Measurements from ENCODE around the gene GADL1.

GRCh38 chr3:30747771-30748281 lies 146.6 kb downstream of the GADL1 start:
- TF ChIP-seq POLR2A (IDR thresholded peaks at IDR 0.05; ENCODE audit: low read length), result no peak
- no peak for TF ChIP-seq GATA1 (IDR thresholded peaks at IDR 0.05; ENCODE audit: low read depth, low read length)
